NK-92 (cell line): ENCODE measurements around the gene USP4.

Experiments used
- DNase-seq: peaks from one replicate; lab custom pipeline; 2025; ENCODE audit not compliant: unreplicated experiment; lab: John Stamatoyannopoulos, UW

The USP4 gene

GRCh38 chr3:49296781-49297411 lies 43.0 kb downstream of the USP4 start:
- DNase-seq, result no peak

- DNase-seq, result no peak
Measured at GRCh38 chr3:49295489-49296058, 44.3 kb downstream of the USP4 start.

- no peak for DNase-seq
Measured at GRCh38 chr3:49294343-49294742, 45.5 kb downstream of the USP4 start.

GRCh38 chr3:49283997-49284396 lies 55.9 kb downstream of the USP4 start:
- no peak for DNase-seq

GRCh38 chr3:49279376-49279775 lies 60.5 kb downstream of the USP4 start:
- no peak for DNase-seq

- DNase-seq, result no peak
Measured at GRCh38 chr3:49278548-49278947, 61.3 kb downstream of the USP4 start.

- DNase-seq, result no peak
Measured at GRCh38 chr3:49277383-49277775, 62.5 kb downstream of the USP4 start.

- no peak for DNase-seq
Measured at GRCh38 chr3:49276475-49277382, 63.1 kb downstream of the USP4 start, which contains the start of gene C3orf62. Gene C3orf62 (minus strand): TSS chr3:49277232. CDS start chr3:49276872, 360 bp downstream.

- no peak for DNase-seq
Measured at GRCh38 chr3:49273825-49274532, 65.9 kb downstream of the USP4 start.

GRCh38 chr3:49271047-49271446 lies 68.8 kb downstream of the USP4 start:
- DNase-seq, result no peak

- no peak for DNase-seq
Measured at GRCh38 chr3:49270156-49270500, 69.7 kb downstream of the USP4 start.

GRCh38 chr3:49269443-49270155 lies 70.3 kb downstream of the USP4 start:
- no peak for DNase-seq

- no peak for DNase-seq
Measured at GRCh38 chr3:49266410-49267095, 73.3 kb downstream of the USP4 start.

GRCh38 chr3:49265661-49266386 lies 74.0 kb downstream of the USP4 start:
- no peak for DNase-seq

GRCh38 chr3:49263159-49263889 lies 76.5 kb downstream of the USP4 start:
- DNase-seq, result no peak

GRCh38 chr3:49260806-49261324 lies 79.0 kb downstream of the USP4 start:
- no peak for DNase-seq

GRCh38 chr3:49257187-49257586 lies 82.7 kb downstream of the USP4 start:
- no peak for DNase-seq

GRCh38 chr3:49255718-49256511 lies 83.9 kb downstream of the USP4 start:
- DNase-seq, result no peak
